GM12864 (cell line): ENCODE results near the gene POR.

Experiments used
- DNase-seq: peaks from one replicate; pipeline ENCODE4 v3.0.0-alpha.2; 2011; ENCODE audit warnings: low read depth
- H3K4me3 ChIP-seq: 2 replicates; pipeline ENCODE4 v1.5.1; 2011; ENCODE audit warnings: mild to moderate bottlenecking, low read depth, low read length, control low read depth
- CTCF ChIP-seq: IDR thresholded peaks from 2 replicates; pipeline ENCODE4 v1.5.1; 2011; ENCODE audit warnings: low read depth, mild to moderate bottlenecking, moderate library complexity, low read length, control low read depth, inconsistent platforms; ENCODE audit errors: missing control alignments

The POR gene

DNA sequence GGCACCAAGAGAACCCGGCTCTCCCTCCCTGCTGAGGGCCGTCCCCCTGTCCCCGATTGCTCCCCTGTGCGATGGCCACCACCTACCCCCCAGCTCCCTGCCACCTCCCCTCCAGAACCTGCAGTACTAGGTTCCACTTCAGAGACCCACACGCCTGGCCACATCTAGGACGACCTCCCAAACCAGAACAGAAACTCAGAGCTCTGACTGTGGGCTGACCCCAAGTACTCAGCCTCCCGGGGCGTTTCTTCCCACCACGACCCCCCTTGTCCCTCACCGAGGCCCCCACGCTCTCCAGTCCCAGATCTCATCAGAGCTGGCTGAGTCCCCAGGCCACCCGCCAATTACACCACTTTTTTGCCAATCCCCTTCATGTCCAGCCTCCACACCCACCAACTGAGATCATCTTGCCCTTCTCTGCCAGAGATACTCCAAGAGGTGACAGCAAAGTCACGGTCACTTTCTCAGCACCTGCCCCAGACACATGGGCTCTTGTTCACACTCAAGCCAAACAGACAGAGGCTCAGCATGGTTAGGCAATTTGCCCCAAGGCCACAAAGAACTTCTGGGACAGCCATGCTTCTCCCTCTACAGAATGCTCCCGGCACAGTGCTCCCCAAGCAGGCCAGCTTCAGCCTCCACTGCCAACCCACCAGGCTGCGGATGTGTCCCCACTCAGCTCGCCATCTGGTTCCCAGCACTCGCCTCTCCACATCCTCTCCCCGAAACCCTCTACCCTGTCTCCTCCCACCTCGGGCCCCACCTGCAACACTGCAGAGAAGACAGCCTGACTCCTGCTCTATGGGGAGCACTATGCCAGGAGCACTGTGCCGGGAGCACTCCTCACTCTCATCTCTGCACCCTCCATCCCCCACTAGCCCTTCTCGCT is 74.8 kb downstream of the POR start:
- TF ChIP-seq CTCF = no peak
- H3K4me3 ChIP-seq = no peak overlapping the region
- DNase-seq = no peak

GRCh38 chr7:75991531-75992082 is 76.7 kb downstream of the POR start:
- no peak for TF ChIP-seq CTCF
- DNase-seq = no peak
- H3K4me3 ChIP-seq = no peak overlapping the region

DNA sequence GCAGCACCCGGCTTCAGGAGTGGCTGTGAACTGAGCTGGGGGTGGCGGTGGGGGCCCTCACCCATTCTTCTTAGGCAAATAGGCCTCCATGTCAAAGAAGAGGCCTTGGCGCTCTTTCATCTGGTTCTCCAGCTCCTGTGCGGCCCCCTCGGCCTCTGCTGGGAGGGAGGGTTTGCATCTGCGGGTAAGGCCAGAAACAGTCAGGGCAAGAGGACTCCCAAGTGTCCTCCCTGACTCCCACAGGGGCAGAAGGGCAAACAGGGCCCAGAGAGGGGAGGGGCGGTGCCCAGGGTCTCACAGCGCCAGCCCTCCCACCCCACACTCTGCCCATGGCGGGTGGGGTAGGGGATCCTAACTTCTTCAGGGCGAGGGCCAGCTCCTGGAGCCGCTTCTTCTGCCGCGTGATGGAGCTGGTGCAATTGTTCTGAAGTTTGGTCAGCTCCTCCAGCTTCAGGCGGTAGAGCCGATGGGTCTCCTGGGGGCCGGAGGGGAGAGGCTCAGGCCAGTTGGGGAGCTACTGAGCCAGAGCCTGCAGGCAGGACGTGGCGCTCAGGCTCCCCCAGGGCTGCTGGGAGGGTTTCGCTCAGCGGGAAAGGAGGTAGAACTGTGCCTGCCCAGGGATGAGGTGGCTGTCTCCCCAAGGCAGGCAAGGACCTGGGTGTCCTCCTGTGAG is 77.3 kb downstream of the POR start:
- no peak for DNase-seq
- no peak for TF ChIP-seq CTCF
- H3K4me3 ChIP-seq = no peak overlapping the region

- no peak for TF ChIP-seq CTCF
- DNase-seq = no peak
- peak overlapping the region; percentile 96 for H3K4me3 ChIP-seq
Measured at GRCh38 chr7:75993689-75994387, 78.9 kb downstream of the POR start.

DNA sequence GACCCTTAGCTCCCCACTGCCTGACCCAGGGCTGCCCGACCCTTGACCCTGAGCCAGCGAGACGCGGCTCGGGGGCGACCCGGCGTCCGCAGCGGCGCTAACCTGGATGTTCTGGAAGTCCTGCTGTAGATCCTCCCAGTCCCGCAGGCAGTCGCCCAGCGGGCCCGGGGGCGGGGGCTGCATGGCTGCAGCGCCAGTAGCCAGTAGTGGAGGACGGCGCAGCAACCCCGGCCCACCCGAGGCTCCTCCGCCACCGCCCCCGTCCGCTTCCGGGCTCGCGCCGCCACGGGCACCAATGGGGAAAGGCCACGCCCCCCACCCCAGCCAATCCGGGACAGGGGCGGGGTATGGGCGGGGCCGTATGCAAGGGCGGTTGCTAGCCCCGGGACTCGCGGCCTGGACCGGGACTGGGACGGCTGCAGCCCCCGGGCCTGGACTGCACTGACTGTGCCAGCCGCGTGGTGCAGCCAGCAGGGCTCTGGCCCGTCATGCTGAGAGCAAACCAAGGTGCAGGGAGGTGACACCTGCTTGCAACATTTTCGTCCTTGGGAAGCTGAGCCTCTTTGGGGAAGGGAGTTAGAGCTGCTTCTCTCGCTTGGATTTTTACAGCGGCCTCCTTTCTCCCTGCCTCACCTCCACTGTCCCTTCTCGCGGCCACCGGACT is 79.6 kb downstream of the POR start, which contains the start of gene TMEM120A:
TSS of gene TMEM120A (minus strand) at position 208 of the 664 bp plus-strand sequence. CDS start at position 183, 25 bp downstream.
- peak; percentile 51 for DNase-seq
- H3K4me3 ChIP-seq = peak within 1 kb of the TSS; percentile 96
- TF ChIP-seq CTCF = peak; percentile 8

- no peak for DNase-seq
- H3K4me3 ChIP-seq = peak overlapping the region; percentile 96
- no peak for TF ChIP-seq CTCF
Measured at GRCh38 chr7:75995052-75995471, 80.1 kb downstream of the POR start.
